ENCODE measurements around the gene KLF2. TPM values are rescaled to one million over a fixed set of nuclear protein-coding genes. Genes with fewer than 3 reads are reported as not detected.

The KLF2 gene
- total and polyA plus RNA-seq, 2 of the 13 experiments (the other 11 are each of a cell fraction or from before 2014, with no cell fraction given), result not detected

DNA sequence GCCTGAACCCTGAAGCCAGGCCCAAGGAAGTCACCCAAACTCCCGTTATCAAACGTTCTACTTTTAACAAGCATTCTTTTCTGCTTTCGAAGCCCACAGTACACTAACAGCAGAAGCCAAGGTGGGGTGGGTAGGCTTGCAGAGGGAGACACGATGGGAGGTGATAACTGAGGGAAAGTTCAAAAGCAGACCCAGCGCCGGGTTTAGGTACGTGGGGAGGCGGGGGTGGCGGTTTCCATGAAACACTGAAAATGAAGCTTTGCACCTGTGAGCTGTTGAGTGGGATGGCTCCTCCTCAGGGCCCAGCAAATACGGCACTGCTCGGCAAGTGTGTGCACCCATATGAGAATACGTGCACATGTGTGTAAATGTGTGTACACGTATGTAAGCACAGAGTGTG is 49.8 kb downstream of the KLF2 start:
- peaks cover 35% of the 10 kb centered on the region for H3K4me1 ChIP-seq (ENCODE audit: insufficient read depth, low read length)
- no peaks in the 10 kb centered on the region for H3K27me3 ChIP-seq (ENCODE audit: control insufficient read depth in 1 of 2, insufficient read depth in 2 of 2, low read length in 2 of 2)
- no peak overlapping the region for H2AFZ ChIP-seq (ENCODE audit: low read length)
- H3K9ac ChIP-seq (ENCODE audit: insufficient read depth, low read depth, low read length), result no peak overlapping the region
- no peak overlapping the region for H3K4me2 ChIP-seq (ENCODE audit: low read depth, low read length)
- no peaks in the 10 kb centered on the region for H3K9me3 ChIP-seq (ENCODE audit: low read length)
- ChIA-PET POLR2A (no interaction called here), CTCF (ENCODE audit: low intra/inter-chr PET ratio, low total read pairs) (no interaction called here)
- BruUV-seq (replicated peaks), result no TSS peak
- H3K4me3 ChIP-seq (replicated peaks in 1 of 3; ENCODE audit: insufficient read depth in 1 of 3, low read depth in 2 of 3, low read length in 3 of 3), result no peak overlapping the region
- TF ChIP-seq SOX6 (IDR thresholded peaks at IDR 0.05), result no peak
- TF ChIP-seq SOX6 (CRISPR knock-in tag; IDR thresholded peaks at IDR 0.05), result no peak
- TF ChIP-seq HOXA9 (CRISPR knock-in tag; IDR thresholded peaks at IDR 0.05; ENCODE audit: borderline replicate concordance), result no peak
- TF ChIP-seq, protein P1, sequence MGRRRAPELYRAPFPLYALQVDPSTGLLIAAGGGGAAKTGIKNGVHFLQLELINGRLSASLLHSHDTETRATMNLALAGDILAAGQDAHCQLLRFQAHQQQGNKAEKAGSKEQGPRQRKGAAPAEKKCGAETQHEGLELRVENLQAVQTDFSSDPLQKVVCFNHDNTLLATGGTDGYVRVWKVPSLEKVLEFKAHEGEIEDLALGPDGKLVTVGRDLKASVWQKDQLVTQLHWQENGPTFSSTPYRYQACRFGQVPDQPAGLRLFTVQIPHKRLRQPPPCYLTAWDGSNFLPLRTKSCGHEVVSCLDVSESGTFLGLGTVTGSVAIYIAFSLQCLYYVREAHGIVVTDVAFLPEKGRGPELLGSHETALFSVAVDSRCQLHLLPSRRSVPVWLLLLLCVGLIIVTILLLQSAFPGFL (CRISPR knock-in tag; IDR thresholded peaks at IDR 0.05), result no peak
- TF ChIP-seq, protein P2, sequence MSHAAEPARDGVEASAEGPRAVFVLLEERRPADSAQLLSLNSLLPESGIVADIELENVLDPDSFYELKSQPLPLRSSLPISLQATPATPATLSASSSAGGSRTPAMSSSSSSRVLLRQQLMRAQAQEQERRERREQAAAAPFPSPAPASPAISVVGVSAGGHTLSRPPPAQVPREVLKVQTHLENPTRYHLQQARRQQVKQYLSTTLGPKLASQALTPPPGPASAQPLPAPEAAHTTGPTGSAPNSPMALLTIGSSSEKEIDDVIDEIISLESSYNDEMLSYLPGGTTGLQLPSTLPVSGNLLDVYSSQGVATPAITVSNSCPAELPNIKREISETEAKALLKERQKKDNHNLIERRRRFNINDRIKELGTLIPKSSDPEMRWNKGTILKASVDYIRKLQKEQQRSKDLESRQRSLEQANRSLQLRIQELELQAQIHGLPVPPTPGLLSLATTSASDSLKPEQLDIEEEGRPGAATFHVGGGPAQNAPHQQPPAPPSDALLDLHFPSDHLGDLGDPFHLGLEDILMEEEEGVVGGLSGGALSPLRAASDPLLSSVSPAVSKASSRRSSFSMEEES (CRISPR knock-in tag; IDR thresholded peaks at IDR 0.05), result no peak
- TF ChIP-seq RFX1 (IDR thresholded peaks at IDR 0.05), result no peak
- no peak for TF ChIP-seq ZNF562 (CRISPR knock-in tag; IDR thresholded peaks at IDR 0.05; ENCODE audit: borderline replicate concordance)
- TF ChIP-seq ZNF30 (CRISPR knock-in tag; IDR thresholded peaks at IDR 0.05), result no peak
- intact Hi-C loops (cut with micrococcal nuclease; ENCODE audit: unreplicated experiment), result no loop called here
- FAIRE-seq (no peak), ATAC-seq (no peak), DNase-seq (ENCODE audit: low spot score) (no peak)
- H3K79me2 ChIP-seq (ENCODE audit: insufficient read depth, low read length), result no peaks in the 10 kb centered on the region
- WGBS (ENCODE audit: low lambda C conversion rate), result 97% methylated on average over 12 of the region's 13 CpGs
- in situ Hi-C loops (cut with HindIII; ENCODE audit: extremely low pct_ligation_motif_present, low pct_unique_long_range_greater_than_20kb), result no loop called here
- H4K20me1 ChIP-seq (ENCODE audit: insufficient read depth, low read length), result no peaks in the 10 kb centered on the region
- peaks cover 18 to 52% of the 10 kb centered on the region in 2 experiments for H3K36me3 ChIP-seq (replicated peaks in 1 of 2; ENCODE audit: control insufficient read depth in 1 of 2, insufficient read depth in 2 of 2, low read length in 2 of 2)
- H3K27ac ChIP-seq (ENCODE audit: extremely low read length, insufficient read depth, low read length), result no peak overlapping the region

All from HepG2 (cell line).